ENCODE results near the gene VAC14.

The VAC14 gene

GRCh38 chr16:70709942-70710341, 91.0 kb downstream of the VAC14 start:
- Histone ChIP-seq H3K9me3 (ENCODE audit: low read length) (no peaks in the 10 kb centered on the region), H3K4me3 (ENCODE audit: low read depth, low read length, poor library complexity, severe bottlenecking) (no peak overlapping the region), H3K9me2 (ENCODE audit: low read depth, low read length) (no peaks in the 10 kb centered on the region), H4K20me1 (ENCODE audit: insufficient read depth, low read length) (no peaks in the 10 kb centered on the region), H3K79me2 (ENCODE audit: insufficient read depth, low read length) (no peaks in the 10 kb centered on the region), H2AFZ (ENCODE audit: low read length) (no peak overlapping the region), H3K4me1 (ENCODE audit: insufficient read depth, low read length, severe bottlenecking) (no peaks in the 10 kb centered on the region), H3K36me3 (ENCODE audit: insufficient read depth, low read length) (no peaks in the 10 kb centered on the region), H3K9ac (ENCODE audit: low read length) (no peak overlapping the region), H3K27me3 (ENCODE audit: insufficient read depth, low read length) (no peaks in the 10 kb centered on the region), H3K4me2 (ENCODE audit: low read length) (no peak overlapping the region), H3F3A (ENCODE audit: insufficient read depth, low read length) (no peaks in the 10 kb centered on the region), H3K27ac (ENCODE audit: low read depth, low read length, poor library complexity, severe bottlenecking) (no peak overlapping the region)
- TF ChIP-seq CTCF (IDR thresholded peaks at IDR 0.05; ENCODE audit: low read length) (no peak), EZH2 (IDR thresholded peaks at IDR 0.05; ENCODE audit: borderline replicate concordance, low read length) (no peak)

GRCh38 chr16:70709457-70709856, 91.5 kb downstream of the VAC14 start:
- H3K4me1 ChIP-seq (ENCODE audit: insufficient read depth, low read length, severe bottlenecking), result no peaks in the 10 kb centered on the region
- no peak overlapping the region for H3K4me2 ChIP-seq (ENCODE audit: low read length)
- no peaks in the 10 kb centered on the region for H3K27me3 ChIP-seq (ENCODE audit: insufficient read depth, low read length)
- no peak overlapping the region for H2AFZ ChIP-seq (ENCODE audit: low read length)
- H3K27ac ChIP-seq (ENCODE audit: low read depth, low read length, poor library complexity, severe bottlenecking), result no peak overlapping the region
- H3K79me2 ChIP-seq (ENCODE audit: insufficient read depth, low read length), result no peaks in the 10 kb centered on the region
- no peaks in the 10 kb centered on the region for H3K9me2 ChIP-seq (ENCODE audit: low read depth, low read length)
- no peaks in the 10 kb centered on the region for H3F3A ChIP-seq (ENCODE audit: insufficient read depth, low read length)
- H3K36me3 ChIP-seq (ENCODE audit: insufficient read depth, low read length), result no peaks in the 10 kb centered on the region
- H4K20me1 ChIP-seq (ENCODE audit: insufficient read depth, low read length), result no peaks in the 10 kb centered on the region
- no peak overlapping the region for H3K9ac ChIP-seq (ENCODE audit: low read length)
- H3K4me3 ChIP-seq (ENCODE audit: low read depth, low read length, poor library complexity, severe bottlenecking), result no peak overlapping the region
- TF ChIP-seq EZH2 (IDR thresholded peaks at IDR 0.05; ENCODE audit: borderline replicate concordance, low read length) (no peak), CTCF (IDR thresholded peaks at IDR 0.05; ENCODE audit: low read length) (no peak)
- H3K9me3 ChIP-seq (ENCODE audit: low read length), result no peaks in the 10 kb centered on the region

GRCh38 chr16:70708366-70709246, 92.4 kb downstream of the VAC14 start:
- H3K4me1 ChIP-seq (ENCODE audit: insufficient read depth, low read length, severe bottlenecking), result no peaks in the 10 kb centered on the region
- no peak overlapping the region for H3K4me3 ChIP-seq (ENCODE audit: low read depth, low read length, poor library complexity, severe bottlenecking)
- no peaks in the 10 kb centered on the region for H3K79me2 ChIP-seq (ENCODE audit: insufficient read depth, low read length)
- no peaks in the 10 kb centered on the region for H3K9me3 ChIP-seq (ENCODE audit: low read length)
- H3K27me3 ChIP-seq (ENCODE audit: insufficient read depth, low read length), result no peaks in the 10 kb centered on the region
- no peak overlapping the region for H3K9ac ChIP-seq (ENCODE audit: low read length)
- TF ChIP-seq CTCF (IDR thresholded peaks at IDR 0.05; ENCODE audit: low read length) (no peak), EZH2 (IDR thresholded peaks at IDR 0.05; ENCODE audit: borderline replicate concordance, low read length) (no peak)
- H4K20me1 ChIP-seq (ENCODE audit: insufficient read depth, low read length), result no peaks in the 10 kb centered on the region
- H3K9me2 ChIP-seq (ENCODE audit: low read depth, low read length), result no peaks in the 10 kb centered on the region
- H3K27ac ChIP-seq (ENCODE audit: low read depth, low read length, poor library complexity, severe bottlenecking), result no peak overlapping the region
- H3K36me3 ChIP-seq (ENCODE audit: insufficient read depth, low read length), result no peaks in the 10 kb centered on the region
- no peak overlapping the region for H3K4me2 ChIP-seq (ENCODE audit: low read length)
- H2AFZ ChIP-seq (ENCODE audit: low read length), result no peak overlapping the region
- no peaks in the 10 kb centered on the region for H3F3A ChIP-seq (ENCODE audit: insufficient read depth, low read length)

Measured in OCI-LY1 (cell line).